Pancreas (tissue), 10 donors: ENCODE data around the gene VPS8. TPM values are rescaled to one million over a fixed set of nuclear protein-coding genes. Genes with fewer than 3 reads are reported as not detected.

Source experiments
- ATAC-seq, 4 donors: fragments of 200-7000 bp; cut with Tn5 transposase; one replicate each; pipeline versions ENCODE4 v1.8.0 to v1.9.1; 2020; ENCODE audit warnings: mild to moderate bottlenecking in 4 of 4, moderate library complexity in 4 of 4
- DNase-seq, 6 donors: peaks; one replicate each; pipeline ENCODE4 v3.0.0-alpha.2; 2020
- FAIRE-seq: peaks from 2 replicates; lab custom pipeline; 2012; peaks lifted over from hg19 to GRCh38; lab: Jason Lieb, UNC
- H3K27ac ChIP-seq, 4 donors: fragments of 200-600 bp; sonication (generic); 1 replicate in 3 of 4; 2 replicates in 1 of 4; pipeline versions ENCODE4 v1.5.0 to v1.8.0; 2020
- H3K27me3 ChIP-seq, 4 donors: fragments of 200-600 bp; one replicate each; pipeline ENCODE4 v1.8.0; 2021
- H3K36me3 ChIP-seq, 3 donors: fragments of 200-600 bp; sonication (generic) in 1 of 3; one replicate each; pipeline versions ENCODE4 v1.5.0 to v1.8.0; 2020 to 2021
- H3K4me1 ChIP-seq, 3 donors: fragments of 200-600 bp; one replicate each; pipeline ENCODE4 v1.8.0; 2021
- H3K4me3 ChIP-seq, 4 donors: fragments of 200-600 bp; sonication (generic) in 2 of 4; one replicate each; pipeline versions ENCODE4 v1.5.0 to v1.8.0; 2020 to 2021
- H3K9me3 ChIP-seq, 4 donors: fragments of 200-600 bp; one replicate each; pipeline ENCODE4 v1.8.0; 2021
- WGBS, 2 donors: extraction: QIAGEN DNeasy Blood & Tissue Kit; methylation state at CpG; one replicate each; pipeline ENCODE4 v1.1.7; 2013; 5-methylcytosine and 5-hydroxymethylcytosine counted together
- intact Hi-C, 3 donors: fragments of 100-400 bp; cut with DNase I; formaldehyde crosslinking; loops; one replicate each; pipeline versions ENCODE4 v1.11.1 to v1.14.2; 2022
- polyA plus RNA-seq, 2 donors: library from polyadenylated mRNA; stranded (reverse); fragments of 200-250 nt; gene quantifications; one replicate each; pipeline ENCODE4 v1.2.3, GENCODE V29; 2013
- total RNA-seq, 6 donors: library from RNA; stranded (reverse); fragmentation: NEBNext Ultra II Directional in 4 of 6; extraction: Animal tissue kit (Norgen Biotek cat#: 25700) in 4 of 6; gene quantifications; one replicate each; pipeline versions ENCODE4 v1.2.1 to v1.2.4, GENCODE V29; 2021 to 2023
- TF ChIP-seq, protein P1 (sequence below), 4 donors: fragments of 200-600 bp; sonication (generic) in 3 of 4; IDR thresholded peaks; one replicate each; pipeline versions ENCODE4 v1.5.0 to v1.8.0; 2021; ENCODE audit warnings: antibody characterized with exemption in 4 of 4
- donor health status: healthy with polysubstance abuse.
- donor health status: DM: no; HTN: no; CAD: no; lungs with moderate emphysema.
- donor health status: DM: no; HTN: no; CAD: no.
- donor health status: control.
- donor health status: control.
- donor health status: Bipolar disorder and iron deficiency.
- donor health status: DM: yes; HTN: yes; CAD: no.
- donor health status: DM: no; HTN: no; CAD: no.
- donor health status: DM: no; HTN: no; CAD: no.
- donor health status: DM: yes; HTN: yes; CAD: no.

The VPS8 gene
- total and polyA plus RNA-seq, 8 donors: 7.9 to 37.5 (median 19.2) TPM

DNA sequence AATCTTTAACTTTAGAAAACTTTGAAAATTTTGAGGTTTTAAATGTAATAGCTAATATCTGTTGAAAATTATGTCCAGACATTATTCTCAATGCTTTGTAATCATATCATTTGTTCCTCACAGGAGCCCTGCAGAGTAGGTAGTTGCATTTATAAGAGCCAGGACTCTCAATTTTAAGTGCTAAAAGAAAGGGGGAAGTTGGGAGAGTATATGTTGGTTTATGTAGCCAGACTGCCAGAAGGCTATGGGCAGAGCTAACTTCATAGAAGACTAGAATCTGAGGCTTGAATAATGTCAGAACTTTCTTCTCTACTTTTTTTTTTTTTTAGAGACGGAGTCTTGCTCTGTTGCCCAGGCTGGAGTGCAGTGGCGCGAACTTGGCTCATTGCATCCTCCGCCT lies 9.1 kb downstream of the VPS8 start:
- ATAC-seq (no peak), DNase-seq (no peak), FAIRE-seq (no peak)
- TF ChIP-seq, protein P1, sequence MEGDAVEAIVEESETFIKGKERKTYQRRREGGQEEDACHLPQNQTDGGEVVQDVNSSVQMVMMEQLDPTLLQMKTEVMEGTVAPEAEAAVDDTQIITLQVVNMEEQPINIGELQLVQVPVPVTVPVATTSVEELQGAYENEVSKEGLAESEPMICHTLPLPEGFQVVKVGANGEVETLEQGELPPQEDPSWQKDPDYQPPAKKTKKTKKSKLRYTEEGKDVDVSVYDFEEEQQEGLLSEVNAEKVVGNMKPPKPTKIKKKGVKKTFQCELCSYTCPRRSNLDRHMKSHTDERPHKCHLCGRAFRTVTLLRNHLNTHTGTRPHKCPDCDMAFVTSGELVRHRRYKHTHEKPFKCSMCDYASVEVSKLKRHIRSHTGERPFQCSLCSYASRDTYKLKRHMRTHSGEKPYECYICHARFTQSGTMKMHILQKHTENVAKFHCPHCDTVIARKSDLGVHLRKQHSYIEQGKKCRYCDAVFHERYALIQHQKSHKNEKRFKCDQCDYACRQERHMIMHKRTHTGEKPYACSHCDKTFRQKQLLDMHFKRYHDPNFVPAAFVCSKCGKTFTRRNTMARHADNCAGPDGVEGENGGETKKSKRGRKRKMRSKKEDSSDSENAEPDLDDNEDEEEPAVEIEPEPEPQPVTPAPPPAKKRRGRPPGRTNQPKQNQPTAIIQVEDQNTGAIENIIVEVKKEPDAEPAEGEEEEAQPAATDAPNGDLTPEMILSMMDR (IDR thresholded peaks at IDR 0.05): no peak
- Histone ChIP-seq H3K4me1 (peaks cover 0 to 4% (median 0%) of the 10 kb centered on the region in 3 donors), H3K4me3 (no peak overlapping the region), H3K36me3 (no peaks in the 10 kb centered on the region), H3K27ac (no peak overlapping the region), H3K27me3 (no peaks in the 10 kb centered on the region), H3K9me3 (no peaks in the 10 kb centered on the region)
- whole genome bisulfite sequencing, 2 donors: 96 to 97% methylated on average over 4 of the region's 4 CpGs
- intact Hi-C loops: no loop called here

DNA sequence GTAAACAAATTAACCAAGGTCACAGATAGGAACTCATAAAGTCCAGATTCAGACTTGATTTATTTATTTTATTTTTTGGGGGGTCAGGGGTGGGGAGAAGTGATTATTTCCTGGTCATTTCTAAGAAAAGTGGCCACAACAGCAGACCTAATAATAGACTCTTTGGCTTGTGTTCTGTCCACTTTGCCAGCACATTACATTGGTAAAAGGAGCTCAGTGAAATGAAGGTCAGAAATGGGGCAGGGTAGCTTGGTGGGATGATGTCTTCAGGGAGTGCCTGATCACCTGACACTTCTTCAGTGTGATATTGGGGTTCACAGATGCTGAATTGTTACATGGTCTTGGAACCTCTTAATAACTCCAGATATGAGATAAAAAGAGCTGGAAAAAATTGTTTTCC lies 10.1 kb downstream of the VPS8 start:
- Histone ChIP-seq H3K9me3 (no peaks in the 10 kb centered on the region), H3K36me3 (no peaks in the 10 kb centered on the region), H3K27ac (no peak overlapping the region), H3K4me3 (no peak overlapping the region), H3K4me1 (peaks cover 0 to 4% (median 0%) of the 10 kb centered on the region in 3 donors), H3K27me3 (no peaks in the 10 kb centered on the region)
- TF ChIP-seq, protein P1 (IDR thresholded peaks at IDR 0.05): no peak
- FAIRE-seq (no peak), ATAC-seq (no peak), DNase-seq (no peak)
- intact Hi-C loops: no loop called here

DNA sequence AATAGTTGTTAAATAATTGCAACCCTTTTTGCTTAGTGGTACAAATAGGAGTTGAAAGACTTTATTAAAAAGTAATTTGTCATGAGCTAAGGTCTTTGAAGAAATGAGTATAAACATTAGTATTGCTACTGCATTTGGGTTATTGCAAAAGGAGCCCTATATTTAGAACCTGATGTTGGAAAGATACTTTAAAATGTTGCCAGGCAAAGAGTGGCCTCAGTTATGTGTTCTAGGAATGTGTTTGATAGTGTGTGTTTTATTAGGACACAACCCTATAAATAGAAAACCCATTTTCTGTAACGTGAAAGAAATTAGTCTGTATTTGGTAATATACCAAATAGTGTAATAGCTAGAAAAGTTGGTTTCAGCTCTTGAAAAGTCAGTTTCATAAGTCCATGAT lies 10.7 kb downstream of the VPS8 start:
- Histone ChIP-seq H3K9me3 (no peaks in the 10 kb centered on the region), H3K36me3 (no peaks in the 10 kb centered on the region), H3K4me3 (no peak overlapping the region), H3K4me1 (peaks cover 0 to 4% (median 0%) of the 10 kb centered on the region in 3 donors), H3K27me3 (no peaks in the 10 kb centered on the region), H3K27ac (no peak overlapping the region)
- no peak for FAIRE-seq
- ATAC-seq: no peak
- WGBS, 2 donors: 51 to 56% methylated on average over 1 of the region's 1 CpG
- intact Hi-C loops: no loop called here
- TF ChIP-seq, protein P1 (IDR thresholded peaks at IDR 0.05): no peak
- DNase-seq: no peak

DNA sequence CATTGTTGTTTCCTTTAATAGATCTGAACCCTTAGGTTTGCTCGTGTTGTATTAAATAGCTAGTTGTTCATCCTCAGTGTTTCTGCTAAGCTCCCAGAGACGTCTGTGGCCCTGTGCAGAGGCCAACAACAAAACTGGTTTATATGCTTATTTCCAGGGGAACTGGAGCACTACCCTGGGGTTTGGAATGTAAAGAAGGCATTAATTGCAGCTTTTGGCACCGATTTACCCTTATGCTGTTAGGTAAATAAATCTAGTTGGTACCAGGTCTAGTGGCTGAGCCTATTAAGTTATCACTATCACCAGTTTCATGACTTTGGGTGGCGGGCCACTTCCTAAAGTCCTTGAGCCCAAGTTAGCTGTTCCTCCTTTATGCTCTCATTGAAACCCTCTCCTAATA lies 12.0 kb downstream of the VPS8 start:
- H3K27me3 ChIP-seq: no peaks in the 10 kb centered on the region
- DNase-seq (no peak), ATAC-seq (no peak), FAIRE-seq (no peak)
- H3K9me3 ChIP-seq: no peaks in the 10 kb centered on the region
- no peak overlapping the region for H3K27ac ChIP-seq
- 76 to 80% methylated on average over 4 of the region's 4 CpGs for WGBS, 2 donors
- TF ChIP-seq, protein P1 (IDR thresholded peaks at IDR 0.05): no peak
- no peaks in the 10 kb centered on the region for H3K36me3 ChIP-seq
- H3K4me1 ChIP-seq: peaks cover 0 to 4% (median 0%) of the 10 kb centered on the region in 3 donors
- intact Hi-C loops: no loop called here
- no peak overlapping the region for H3K4me3 ChIP-seq

DNA sequence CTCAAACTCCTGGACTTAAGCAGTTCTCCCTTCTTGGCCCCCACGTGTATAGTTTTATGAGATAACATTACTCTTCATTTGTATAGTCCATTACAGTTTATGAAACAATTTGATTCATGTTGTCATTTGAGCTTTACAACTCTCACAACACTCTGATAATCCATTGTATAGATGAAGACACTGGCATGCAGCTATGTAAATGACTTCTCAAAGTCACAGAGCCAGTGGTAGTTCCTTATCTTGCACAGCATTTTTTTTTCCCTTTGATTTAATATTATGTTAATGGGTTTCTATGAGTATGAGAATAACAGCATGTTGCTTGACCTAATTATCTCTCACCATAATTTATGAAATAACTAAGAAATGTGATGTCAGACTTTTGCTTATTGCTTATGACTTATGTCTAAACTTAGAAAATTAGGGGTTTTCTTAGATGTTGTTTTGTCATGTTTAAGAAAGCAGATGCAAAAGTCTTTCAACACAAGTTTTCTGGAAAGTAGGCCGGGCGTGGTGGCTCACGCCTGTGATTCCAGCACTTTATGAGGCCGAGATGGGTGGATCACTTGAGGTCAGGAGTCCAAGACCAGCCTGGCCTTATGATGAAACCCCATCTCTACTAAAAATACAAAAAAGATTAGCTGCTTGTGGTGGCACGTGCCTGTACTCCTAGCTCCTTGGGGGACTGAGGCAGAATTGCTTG lies 13.3 kb downstream of the VPS8 start:
- peaks cover 0 to 4% (median 0%) of the 10 kb centered on the region in 3 donors for H3K4me1 ChIP-seq
- no peaks in the 10 kb centered on the region for H3K36me3 ChIP-seq
- H3K27ac ChIP-seq: no peak overlapping the region
- H3K4me3 ChIP-seq: no peak overlapping the region
- no peaks in the 10 kb centered on the region for H3K9me3 ChIP-seq
- intact Hi-C loops: no loop called here
- FAIRE-seq (no peak), DNase-seq (no peak), ATAC-seq (no peak)
- TF ChIP-seq, protein P1 (IDR thresholded peaks at IDR 0.05): no peak
- no peaks in the 10 kb centered on the region for H3K27me3 ChIP-seq
- 95 to 96% methylated on average over 6 of the region's 6 CpGs for WGBS, 2 donors
